ENCODE results near the gene ZFPL1. TPM values are rescaled to one million over a fixed set of nuclear protein-coding genes. Genes with fewer than 3 reads are reported as not detected.

Gene ZFPL1
- total and polyA plus RNA-seq, 2 donors: 16.8 to 42.5 TPM

DNA sequence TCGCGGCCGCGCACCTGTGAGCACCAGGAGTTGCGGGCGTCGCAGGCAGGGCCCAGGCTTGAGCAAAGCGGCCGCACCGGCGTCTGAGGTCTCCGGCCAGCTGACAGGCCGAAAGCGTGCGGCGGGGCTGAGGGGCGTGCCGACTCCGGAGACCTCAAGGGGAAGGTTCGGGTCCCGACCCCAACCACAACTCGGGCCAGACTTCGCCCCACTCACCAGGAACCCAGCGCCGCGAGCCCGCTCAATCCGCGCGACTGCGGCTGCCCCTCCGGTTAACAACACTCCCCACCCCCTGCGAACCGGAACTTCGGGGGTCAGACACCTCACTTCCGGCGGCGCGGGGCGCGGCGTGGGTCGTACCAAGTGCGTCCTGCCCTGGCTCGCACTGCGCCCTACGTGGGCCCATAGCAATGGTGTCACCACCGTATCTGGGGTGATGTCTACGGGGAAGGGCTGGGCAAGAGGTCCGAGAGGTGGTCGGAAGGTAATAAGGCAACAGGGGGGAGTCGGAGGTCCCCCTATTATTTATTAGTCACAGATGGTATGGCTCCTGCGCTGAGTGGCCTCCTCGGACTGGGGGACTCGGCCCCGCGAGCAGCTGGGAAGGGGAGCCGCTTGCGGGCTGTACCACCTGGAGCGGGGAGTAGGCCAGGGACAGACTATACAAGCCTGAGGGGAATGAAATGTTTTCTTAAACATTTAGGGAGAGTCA is 50.4 kb downstream of the ZFPL1 start, which contains the start of gene SYVN1:
SYVN1 (minus strand) TSS at position 280 of the 712 bp plus-strand sequence. CDS start 918 bp downstream, outside the sequence.
- Histone ChIP-seq H3K4me3 (ENCODE audit: low read length in 2 of 2) (peak within 1 kb of the TSS; percentile 79 to 88), H3K36me3 (ENCODE audit: control insufficient read depth in 2 of 2, insufficient read depth in 2 of 2, low read length in 1 of 2) (peaks cover 32 to 34% of the 10 kb centered on the region in 2 donors), H3K4me1 (ENCODE audit: control insufficient read depth in 2 of 2, insufficient read depth in 2 of 2, low read length in 2 of 2) (peaks cover 10 to 31% of the 10 kb centered on the region in 2 donors), H3K27ac (ENCODE audit: low read depth in 1 of 2, low read length in 1 of 2) (peak within 1 kb of the TSS; percentile 96 to 97), H3K9me3 (ENCODE audit: control insufficient read depth in 2 of 2, insufficient read depth in 1 of 2, low read length in 1 of 2) (no peaks in the 10 kb centered on the region), H3K27me3 (ENCODE audit: control insufficient read depth in 2 of 2, insufficient read depth in 1 of 2, low read length in 1 of 2) (no peaks in the 10 kb centered on the region)
- WGBS: under 1% methylated on average over 60 of the region's 60 CpGs
- peak in 8 of 9 donors; percentile 79 to 94 (median 88) for DNase-seq (ENCODE audit: low read depth in 6 of 9, low spot score in 9 of 9)

DNA sequence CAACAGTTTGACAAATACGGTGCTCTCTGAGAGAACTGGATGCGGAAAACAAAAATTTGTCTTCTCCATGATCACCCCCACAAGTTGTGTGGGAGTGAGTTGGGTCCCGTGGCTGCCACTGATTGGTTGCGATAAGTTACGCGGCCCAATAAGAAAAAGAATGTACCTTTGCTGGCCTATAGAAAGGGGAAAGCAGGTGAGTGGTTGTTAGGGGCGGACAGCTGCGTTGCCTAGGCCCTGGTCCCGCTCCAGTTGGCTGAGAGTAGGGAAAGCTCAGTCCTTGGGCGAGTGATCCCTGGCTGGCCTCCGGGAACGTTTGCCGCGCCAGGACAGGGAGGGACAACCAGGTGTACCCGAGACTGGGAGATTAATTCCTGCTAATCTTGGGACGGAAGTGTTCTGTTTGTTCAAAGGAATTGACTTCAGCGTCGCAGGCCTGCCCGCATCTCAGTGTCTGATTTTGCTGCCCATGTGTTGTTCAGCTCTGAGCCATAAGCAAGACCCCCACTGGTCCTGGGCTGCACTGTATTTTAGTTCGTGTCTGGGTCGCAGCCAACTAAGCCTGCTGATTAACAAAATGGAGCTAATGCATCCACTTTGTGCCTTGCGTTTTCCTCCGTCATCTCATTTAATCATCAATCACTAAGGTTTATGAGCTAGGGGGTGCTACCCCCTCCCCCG is 51.1 kb downstream of the ZFPL1 start:
- H3K4me3 ChIP-seq (ENCODE audit: low read length in 2 of 2): peak overlapping the region; percentile 79 to 88
- no peaks in the 10 kb centered on the region for H3K9me3 ChIP-seq (ENCODE audit: control insufficient read depth in 2 of 2, insufficient read depth in 1 of 2, low read length in 1 of 2)
- peaks cover 10 to 31% of the 10 kb centered on the region in 2 donors for H3K4me1 ChIP-seq (ENCODE audit: control insufficient read depth in 2 of 2, insufficient read depth in 2 of 2, low read length in 2 of 2)
- 5% methylated on average over 24 of the region's 24 CpGs for WGBS
- H3K27me3 ChIP-seq (ENCODE audit: control insufficient read depth in 2 of 2, insufficient read depth in 1 of 2, low read length in 1 of 2): no peaks in the 10 kb centered on the region
- peaks cover 26 to 27% of the 10 kb centered on the region in 2 donors for H3K36me3 ChIP-seq (ENCODE audit: control insufficient read depth in 2 of 2, insufficient read depth in 2 of 2, low read length in 1 of 2)
- H3K27ac ChIP-seq (ENCODE audit: low read depth in 1 of 2, low read length in 1 of 2): peak overlapping the region; percentile 96 to 97
- DNase-seq (ENCODE audit: low read depth in 6 of 9, low spot score in 9 of 9): peak in 8 of 9 donors; percentile 79 to 97 (median 90)

DNA sequence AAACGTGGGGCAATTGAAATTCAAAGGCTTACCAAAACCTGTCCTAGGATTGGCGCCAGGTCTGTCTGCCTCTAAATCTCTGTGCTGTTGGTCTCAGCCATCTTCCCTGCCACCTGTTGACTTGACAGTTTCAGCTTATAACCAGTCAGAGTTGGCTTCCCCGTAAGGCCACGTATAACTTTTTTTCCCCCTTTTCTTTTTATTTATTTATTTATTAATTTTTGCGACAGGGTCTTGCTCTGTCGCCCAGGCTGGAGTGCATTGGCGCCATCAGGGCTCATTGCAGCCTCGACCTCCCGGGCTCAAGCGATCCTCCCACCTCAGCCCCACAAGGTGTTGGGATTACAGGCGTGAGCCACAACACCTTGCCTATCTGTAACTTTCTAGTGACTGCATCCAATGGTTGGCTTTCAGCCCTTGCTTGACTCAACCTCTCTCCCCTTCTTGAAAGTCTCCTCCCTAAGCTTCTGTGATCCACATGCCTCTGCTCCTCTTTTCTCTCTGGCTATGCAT is 51.7 kb downstream of the ZFPL1 start:
- peak overlapping the region; percentile 79 to 88 for H3K4me3 ChIP-seq (ENCODE audit: low read length in 2 of 2)
- WGBS: 70% methylated on average over 11 of the region's 11 CpGs
- no peak for DNase-seq (ENCODE audit: low read depth in 6 of 9, low spot score in 9 of 9)
- H3K4me1 ChIP-seq (ENCODE audit: control insufficient read depth in 2 of 2, insufficient read depth in 2 of 2, low read length in 2 of 2): peaks cover 10 to 31% of the 10 kb centered on the region in 2 donors
- H3K27ac ChIP-seq (ENCODE audit: low read depth in 1 of 2, low read length in 1 of 2): peak overlapping the region; percentile 96 to 97
- H3K27me3 ChIP-seq (ENCODE audit: control insufficient read depth in 2 of 2, insufficient read depth in 1 of 2, low read length in 1 of 2): no peaks in the 10 kb centered on the region
- H3K9me3 ChIP-seq (ENCODE audit: control insufficient read depth in 2 of 2, insufficient read depth in 1 of 2, low read length in 1 of 2): no peaks in the 10 kb centered on the region
- peaks cover 20 to 22% of the 10 kb centered on the region in 2 donors for H3K36me3 ChIP-seq (ENCODE audit: control insufficient read depth in 2 of 2, insufficient read depth in 2 of 2, low read length in 1 of 2)

DNA sequence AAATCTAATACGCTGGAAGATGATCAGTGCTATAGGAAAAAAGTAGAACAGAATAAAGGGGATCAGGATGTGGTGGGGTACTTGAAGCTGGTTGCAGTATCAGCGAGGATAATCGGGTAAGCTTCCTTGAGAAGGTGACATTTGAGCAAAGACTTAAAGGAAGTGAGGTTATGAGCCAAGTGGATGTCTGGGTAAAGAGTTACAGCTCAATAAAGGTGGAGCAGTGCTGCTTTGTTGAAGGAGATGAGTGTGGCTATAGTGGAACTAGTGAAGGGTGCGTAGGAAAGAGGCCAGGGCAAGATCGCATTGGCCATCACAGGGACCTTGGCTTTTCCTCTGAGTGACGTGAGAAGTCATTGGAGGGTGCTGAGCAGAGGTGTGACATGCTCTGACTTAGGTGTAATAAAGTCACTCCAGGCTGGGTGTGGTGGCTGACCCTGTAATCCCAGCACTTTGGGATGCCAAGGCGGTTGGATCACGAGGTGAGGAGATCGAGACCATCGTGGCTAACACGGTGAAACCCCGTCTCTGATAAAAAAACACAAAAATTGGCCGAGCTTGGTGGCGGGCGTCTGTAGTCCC is 52.6 kb downstream of the ZFPL1 start:
- 97% methylated on average over 15 of the region's 15 CpGs for WGBS
- Histone ChIP-seq H3K27ac (ENCODE audit: low read depth in 1 of 2, low read length in 1 of 2) (no peak overlapping the region), H3K27me3 (ENCODE audit: control insufficient read depth in 2 of 2, insufficient read depth in 1 of 2, low read length in 1 of 2) (no peaks in the 10 kb centered on the region), H3K36me3 (ENCODE audit: control insufficient read depth in 2 of 2, insufficient read depth in 2 of 2, low read length in 1 of 2) (peaks cover 11 to 13% of the 10 kb centered on the region in 2 donors), H3K4me1 (ENCODE audit: control insufficient read depth in 2 of 2, insufficient read depth in 2 of 2, low read length in 2 of 2) (peaks cover 10 to 31% of the 10 kb centered on the region in 2 donors), H3K9me3 (ENCODE audit: control insufficient read depth in 2 of 2, insufficient read depth in 1 of 2, low read length in 1 of 2) (no peaks in the 10 kb centered on the region), H3K4me3 (ENCODE audit: low read length in 2 of 2) (no peak overlapping the region)
- DNase-seq (ENCODE audit: low read depth in 6 of 9, low spot score in 9 of 9): no peak

Other genes with a start within 250 kb of the ZFPL1 start
- 1.7 TPM for gene CDC42BPG, start 239.6 kb upstream of the ZFPL1 start, total RNA-seq
- gene CDC42BPG, start 239.6 kb upstream of the ZFPL1 start, polyA plus RNA-seq: 7.4 TPM
- 17.3 TPM for gene EHD1, start 205.6 kb upstream of the ZFPL1 start, total RNA-seq
- 32.3 TPM for gene EHD1, start 205.6 kb upstream of the ZFPL1 start, polyA plus RNA-seq
- 6.3 TPM for gene ATG2A, start 167.0 kb upstream of the ZFPL1 start, total RNA-seq
- 35.2 TPM for gene ATG2A, start 167.0 kb upstream of the ZFPL1 start, polyA plus RNA-seq
- 4.4 TPM for gene PPP2R5B, start 159.5 kb upstream of the ZFPL1 start, total RNA-seq
- 18.3 TPM for gene PPP2R5B, start 159.5 kb upstream of the ZFPL1 start, polyA plus RNA-seq
- gene GPHA2, start 148.3 kb upstream of the ZFPL1 start, total RNA-seq: 0.47 TPM
- gene GPHA2, start 148.3 kb upstream of the ZFPL1 start, polyA plus RNA-seq: 1.6 TPM
- 0.14 TPM for gene MAJIN, start 112.1 kb upstream of the ZFPL1 start, total RNA-seq
- 0.50 TPM for gene MAJIN, start 112.1 kb upstream of the ZFPL1 start, polyA plus RNA-seq
- gene BATF2, start 87.3 kb upstream of the ZFPL1 start, total RNA-seq: 0.90 TPM
- 3.1 TPM for gene BATF2, start 87.3 kb upstream of the ZFPL1 start, polyA plus RNA-seq
- 42.8 TPM for gene ARL2, start 70.1 kb upstream of the ZFPL1 start, total RNA-seq
- 52.0 TPM for gene ARL2, start 70.1 kb upstream of the ZFPL1 start, polyA plus RNA-seq
- gene SNX15, start 56.8 kb upstream of the ZFPL1 start, total RNA-seq: 10.6 TPM
- 15.4 TPM for gene SNX15, start 56.8 kb upstream of the ZFPL1 start, polyA plus RNA-seq
- gene SAC3D1, start 43.0 kb upstream of the ZFPL1 start, total RNA-seq: 11.2 TPM
- gene SAC3D1, start 43.0 kb upstream of the ZFPL1 start, polyA plus RNA-seq: 11.5 TPM
- 5.1 TPM for gene NAALADL1, start 25.7 kb upstream of the ZFPL1 start, total RNA-seq
- 9.0 TPM for gene NAALADL1, start 25.7 kb upstream of the ZFPL1 start, polyA plus RNA-seq
- 26.8 TPM for gene CDCA5, start 182 bp upstream of the ZFPL1 start, total RNA-seq
- 2.2 TPM for gene CDCA5, start 182 bp upstream of the ZFPL1 start, polyA plus RNA-seq
- 110 TPM for gene VPS51, start 12.0 kb downstream of the ZFPL1 start, total RNA-seq
- 121 TPM for gene VPS51, start 12.0 kb downstream of the ZFPL1 start, polyA plus RNA-seq
- 16.1 TPM for gene TM7SF2, start 27.6 kb downstream of the ZFPL1 start, total RNA-seq
- gene TM7SF2, start 27.6 kb downstream of the ZFPL1 start, polyA plus RNA-seq: 35.8 TPM
- 10.1 TPM for gene ZNHIT2, start 33.5 kb downstream of the ZFPL1 start, total RNA-seq
- gene ZNHIT2, start 33.5 kb downstream of the ZFPL1 start, polyA plus RNA-seq: 16.5 TPM
- gene FAU, start 37.9 kb downstream of the ZFPL1 start, total RNA-seq: 1,067 TPM
- gene FAU, start 37.9 kb downstream of the ZFPL1 start, polyA plus RNA-seq: 1,132 TPM
- 42.3 TPM for gene MRPL49, start 38.1 kb downstream of the ZFPL1 start, total RNA-seq
- 36.2 TPM for gene MRPL49, start 38.1 kb downstream of the ZFPL1 start, polyA plus RNA-seq
- gene SYVN1, start 50.3 kb downstream of the ZFPL1 start, total RNA-seq: 3.6 TPM
- gene SYVN1, start 50.3 kb downstream of the ZFPL1 start, polyA plus RNA-seq: 22.7 TPM
- gene SPDYC, start 86.0 kb downstream of the ZFPL1 start, total RNA-seq: not detected
- gene SPDYC, start 86.0 kb downstream of the ZFPL1 start, polyA plus RNA-seq: 0.11 TPM
- gene CAPN1, start 97.7 kb downstream of the ZFPL1 start, total RNA-seq: 31.9 TPM
- 104 TPM for gene CAPN1, start 97.7 kb downstream of the ZFPL1 start, polyA plus RNA-seq
- gene POLA2, start 177.7 kb downstream of the ZFPL1 start, total RNA-seq: 21.0 TPM
- gene POLA2, start 177.7 kb downstream of the ZFPL1 start, polyA plus RNA-seq: 7.3 TPM
- 0.33 TPM for gene CDC42EP2, start 230.6 kb downstream of the ZFPL1 start, total RNA-seq
- 3.2 TPM for gene CDC42EP2, start 230.6 kb downstream of the ZFPL1 start, polyA plus RNA-seq
- 29.7 TPM for gene DPF2, start 249.6 kb downstream of the ZFPL1 start, total RNA-seq
- gene DPF2, start 249.6 kb downstream of the ZFPL1 start, polyA plus RNA-seq: 30.8 TPM

Measured in thymus (tissue), 11 donors.